Right lung (tissue), 5 donors: ENCODE results near the gene DSTYK. TPM values are rescaled to one million over a fixed set of nuclear protein-coding genes. Genes with fewer than 3 reads are reported as not detected.
"Not testable (repeated sequence)": the region's sequence is repeated elsewhere in the genome, so short reads cannot be mapped to it uniquely, and the experiment has no call there.

ENCODE experiments used
- DNase-seq, 2 donors: peaks; one replicate each; pipeline ENCODE4 v3.0.0-alpha.2; 2013
- polyA plus RNA-seq, 5 donors: library from polyadenylated mRNA; unstranded; fragments of 120-200 nt; gene quantifications; one replicate each; pipeline versions ENCODE4 v1.2.1 to v1.2.3, GENCODE V29; 2013; ENCODE audit warnings: inconsistent platforms in 1 of 5, low replicate concordance in 1 of 5; ENCODE audit not compliant: insufficient read length in 5 of 5, insufficient read depth in 1 of 5

Gene DSTYK
- polyA plus RNA-seq, 5 donors, result 13.2 to 18.2 (median 16.1) TPM

DNA sequence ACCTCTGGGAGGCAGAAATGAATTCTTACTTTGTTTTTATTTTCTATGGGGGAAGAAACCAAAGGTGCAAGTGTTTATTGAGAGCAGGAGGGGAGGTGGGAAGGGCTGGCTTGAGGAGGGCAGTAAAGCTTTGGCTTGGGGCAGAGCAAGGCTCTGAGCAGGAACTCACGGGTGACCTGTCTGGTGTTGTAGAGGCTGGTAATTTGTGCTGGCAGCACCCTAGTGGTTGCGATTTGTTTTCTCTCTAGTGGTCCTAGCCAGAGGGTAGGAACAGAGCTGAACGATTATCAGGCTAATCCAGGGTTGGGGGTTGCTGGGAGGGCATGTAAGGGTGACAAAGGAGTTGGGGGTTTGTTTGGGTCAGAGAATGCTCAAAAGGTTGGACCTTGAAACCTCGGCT is 32.9 kb upstream of the DSTYK start:
- DNase-seq, result no peak

DNA sequence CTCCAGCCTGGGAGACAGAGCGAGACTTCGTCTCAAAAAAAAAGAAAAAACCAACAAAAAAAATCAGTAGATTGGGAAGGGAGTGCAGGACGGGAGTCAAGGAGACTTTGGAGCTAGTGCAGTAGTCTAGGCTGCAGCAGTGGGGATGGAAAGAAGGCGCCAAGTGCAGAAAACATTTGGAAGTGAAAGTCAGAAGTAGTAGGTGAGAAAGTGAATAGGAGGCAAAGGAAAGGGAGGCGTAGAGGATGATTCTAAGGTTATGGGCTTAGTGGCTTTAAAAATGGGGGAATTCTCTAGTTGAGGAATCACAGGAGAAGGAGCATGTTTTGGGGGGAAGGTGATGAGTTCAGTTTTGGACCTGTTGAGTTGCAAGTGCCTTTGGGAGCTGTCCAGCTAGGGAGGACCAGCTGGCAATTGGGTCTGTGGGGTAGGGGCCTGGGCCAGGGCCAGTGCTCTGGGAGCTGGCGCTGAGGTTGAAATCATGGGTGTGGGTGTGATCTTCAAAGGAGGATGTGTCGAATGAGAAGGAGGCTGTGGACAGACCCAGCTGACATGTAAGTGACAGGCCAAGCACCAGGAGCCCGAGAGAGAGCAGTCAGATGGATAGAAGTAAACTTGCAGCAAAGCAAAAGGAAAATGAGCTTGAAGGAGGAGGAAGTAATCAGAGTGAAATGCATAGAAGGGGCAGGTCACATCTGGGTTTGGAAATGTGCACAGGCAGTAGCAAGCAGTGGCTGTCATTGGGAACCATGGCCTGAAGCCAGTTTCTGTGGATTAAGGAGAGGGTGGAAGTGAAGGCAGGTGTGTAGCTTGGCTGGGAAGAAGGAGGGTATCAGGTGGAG is 32.1 kb upstream of the DSTYK start:
- DNase-seq, result no peak

DNA sequence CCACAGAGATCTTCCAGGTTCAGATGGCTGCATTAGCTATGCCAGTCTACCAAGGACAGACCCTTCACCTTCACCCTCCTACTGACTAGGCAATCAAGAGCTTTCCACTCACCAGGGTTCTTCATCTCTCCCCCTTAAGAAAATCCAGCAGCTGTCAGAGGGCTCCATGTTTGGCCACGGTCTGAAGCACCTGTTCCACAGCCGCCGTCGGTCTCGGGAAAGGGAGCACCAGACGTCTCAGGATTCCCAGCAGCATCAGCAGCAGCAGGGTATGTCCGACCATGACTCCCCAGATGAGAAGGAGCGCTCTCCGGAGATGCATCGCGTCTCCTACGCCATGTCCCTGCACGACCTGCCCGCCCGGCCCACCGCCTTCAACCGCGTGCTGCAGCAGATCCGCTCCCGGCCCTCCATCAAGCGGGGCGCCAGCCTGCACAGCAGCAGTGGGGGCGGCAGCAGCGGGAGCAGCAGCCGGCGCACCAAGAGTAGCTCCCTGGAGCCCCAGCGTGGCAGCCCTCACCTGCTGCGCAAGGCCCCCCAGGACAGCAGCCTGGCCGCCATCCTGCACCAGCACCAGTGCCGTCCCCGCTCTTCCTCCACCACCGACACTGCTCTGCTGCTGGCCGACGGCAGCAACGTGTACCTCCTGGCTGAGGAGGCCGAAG is 30.0 kb upstream of the DSTYK start:
- DNase-seq, result no peak

DNA sequence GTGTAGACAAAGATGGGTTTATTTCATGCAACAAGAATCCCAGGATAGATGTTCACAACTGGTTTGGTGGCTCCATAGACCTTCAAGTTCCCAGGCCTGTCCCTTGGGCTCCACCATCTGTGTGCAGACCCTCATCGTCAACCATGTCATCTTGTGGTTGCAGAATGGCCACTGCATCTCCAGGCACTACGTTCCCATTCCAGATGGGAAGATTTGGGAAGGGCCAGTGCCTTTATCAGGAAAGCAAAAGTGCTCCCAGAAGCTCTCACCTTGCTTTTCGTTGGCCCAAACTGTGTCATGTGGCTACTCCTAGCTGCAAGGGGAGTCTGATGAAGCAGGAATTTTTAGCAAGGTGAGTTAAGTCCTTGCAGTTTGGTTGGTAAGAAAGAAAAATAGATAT is 29.1 kb upstream of the DSTYK start:
- no peak for DNase-seq

DNA sequence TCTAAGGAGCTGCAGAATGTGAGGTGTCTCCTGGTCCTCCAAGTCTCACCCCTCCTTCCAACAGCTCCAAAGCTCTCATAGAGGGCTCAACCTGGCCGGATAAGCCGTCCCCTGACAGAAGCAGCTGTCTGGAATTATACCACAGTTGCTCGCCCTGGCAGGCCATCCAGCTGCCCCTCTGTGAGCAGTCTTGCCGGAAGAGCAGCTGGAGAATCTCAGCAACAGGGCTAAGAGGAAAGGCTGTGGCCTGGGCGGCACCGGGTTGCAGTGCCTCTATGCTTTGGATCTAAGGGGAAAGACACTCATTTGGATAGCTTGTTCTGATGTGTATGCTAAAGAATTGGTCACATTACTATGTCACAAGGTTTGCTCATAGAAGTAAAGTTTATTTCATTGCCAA is 28.6 kb upstream of the DSTYK start:
- DNase-seq, result peak; percentile 79 to 85

DNA sequence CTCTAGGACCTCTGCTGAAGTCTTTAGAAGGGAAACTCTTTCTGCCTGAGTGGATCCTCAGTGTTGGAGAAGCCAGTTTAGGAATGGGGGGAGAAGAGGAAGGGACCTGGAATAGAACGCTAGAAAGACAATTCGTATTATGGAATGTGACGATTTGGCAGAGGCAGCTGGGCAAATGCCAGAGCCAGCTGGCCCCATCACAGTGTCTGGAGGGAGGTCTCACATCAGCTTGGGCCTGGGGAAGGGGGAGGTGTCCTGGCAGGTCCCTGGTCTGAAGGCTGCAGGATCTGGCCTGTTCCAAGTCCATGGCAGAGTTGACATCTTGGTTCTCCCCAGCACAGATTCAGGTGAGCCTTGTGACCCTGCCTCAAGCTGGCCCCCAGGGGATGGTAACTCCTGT is 27.6 kb upstream of the DSTYK start:
- DNase-seq, result no peak

DNA sequence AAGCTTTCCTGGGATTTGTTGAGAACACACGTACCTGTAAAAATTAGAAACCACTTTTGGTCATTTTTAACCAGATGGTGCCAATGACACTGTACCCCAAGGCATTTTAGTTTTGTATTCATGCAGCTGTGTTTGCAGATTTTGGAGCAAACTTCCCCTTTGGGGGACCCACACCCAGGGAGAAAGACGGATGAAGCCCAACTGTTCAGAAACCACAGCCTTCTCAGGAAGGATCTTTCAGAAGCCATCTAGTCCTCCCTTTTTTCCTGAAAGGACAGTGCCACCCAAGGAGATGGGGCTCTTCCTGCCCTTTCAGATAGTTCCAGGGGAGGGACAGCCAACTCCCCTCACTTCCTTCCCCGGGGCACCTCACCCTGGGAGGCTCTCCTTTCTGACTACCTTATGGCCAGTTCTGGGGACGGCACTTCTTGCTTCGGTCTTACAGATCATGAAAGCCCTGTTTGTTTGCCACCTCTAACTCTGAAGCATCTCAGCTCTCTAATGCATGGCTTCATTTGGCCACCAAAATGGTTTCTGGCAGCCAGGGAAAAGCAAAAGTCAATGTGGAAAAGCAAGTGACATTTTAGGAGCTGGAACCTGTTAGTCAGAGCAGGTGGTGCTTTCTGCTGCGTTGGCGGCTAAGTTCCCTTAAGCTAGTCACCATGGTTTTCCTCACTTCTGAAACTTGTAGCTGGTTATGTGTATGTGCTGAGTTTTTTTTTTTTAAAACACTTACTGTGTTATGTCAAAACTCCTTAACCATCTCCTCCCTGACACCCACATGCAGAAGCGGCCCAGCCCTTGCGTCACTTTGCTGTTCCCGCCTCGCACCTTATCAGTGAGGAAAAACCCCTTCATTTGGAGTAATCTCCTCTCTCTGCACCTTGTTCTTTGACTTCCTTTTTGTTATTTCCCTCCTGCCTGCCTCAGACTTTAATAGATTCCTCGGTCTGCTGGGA is 26.3 kb upstream of the DSTYK start:
- DNase-seq, result no peak

DNA sequence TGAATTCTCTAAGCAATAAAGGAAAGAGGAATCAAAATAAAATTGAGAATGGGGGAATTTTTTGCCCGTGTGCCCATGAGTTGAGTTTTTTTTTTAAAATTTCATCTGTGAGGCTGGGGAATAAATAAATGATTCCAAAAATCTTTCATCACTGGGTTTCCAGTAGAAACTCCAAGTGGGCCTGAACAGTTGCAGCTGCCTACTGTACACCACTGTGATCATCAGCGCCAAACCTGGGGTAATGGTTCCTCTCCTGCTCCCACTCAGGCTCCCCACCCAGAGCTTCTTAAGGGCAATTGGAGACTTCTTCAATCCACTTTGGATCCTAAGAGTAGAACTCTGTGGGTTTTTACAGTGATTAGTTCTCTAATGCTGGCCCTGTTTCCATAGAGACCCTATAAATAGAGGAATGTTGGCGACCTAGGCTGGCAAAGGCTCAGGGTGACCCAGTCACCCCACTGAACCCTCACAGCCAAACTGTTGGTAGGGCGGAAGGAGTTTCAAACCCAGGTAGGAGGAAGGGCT is 25.5 kb upstream of the DSTYK start:
- DNase-seq, result no peak

DNA sequence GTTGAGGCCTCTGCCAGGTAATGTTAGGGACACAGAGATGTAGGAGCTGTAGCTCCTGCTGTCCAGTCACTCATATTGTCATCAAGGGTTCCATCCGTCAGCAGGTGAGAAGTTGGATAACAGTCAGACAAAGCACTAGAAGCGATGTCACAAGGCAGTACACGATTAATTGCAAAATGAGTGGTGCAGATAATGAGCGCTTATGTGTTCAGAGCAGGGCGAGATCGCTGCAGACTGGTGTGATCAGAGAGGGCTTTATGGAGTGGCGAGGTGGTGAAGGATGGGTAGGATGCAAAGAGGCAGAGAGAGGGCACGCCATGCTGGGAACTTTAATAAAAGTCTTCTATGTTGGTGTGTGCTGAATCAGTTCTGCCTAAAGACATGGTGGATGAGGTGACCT is 25.0 kb upstream of the DSTYK start:
- no peak for DNase-seq

DNA sequence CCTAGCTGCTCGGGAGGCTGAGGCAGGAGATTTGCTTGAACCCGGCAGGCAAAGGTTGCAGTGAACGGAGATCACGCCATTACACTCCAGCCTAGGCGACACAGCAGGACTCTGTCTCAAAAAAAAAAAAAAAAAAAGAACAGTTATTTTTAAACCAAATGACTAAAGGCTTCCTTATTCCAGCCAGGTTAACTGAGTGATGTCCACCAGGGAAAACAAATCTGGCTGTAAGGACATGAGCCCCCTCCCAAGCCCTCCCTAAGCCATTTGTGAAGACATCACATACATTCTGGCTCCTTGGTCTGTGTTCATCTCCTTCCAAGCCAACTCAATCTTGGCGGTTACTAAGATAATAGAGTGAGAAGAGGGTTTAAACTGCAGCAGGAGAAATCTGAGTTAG is 24.4 kb upstream of the DSTYK start:
- DNase-seq, result no peak

DNA sequence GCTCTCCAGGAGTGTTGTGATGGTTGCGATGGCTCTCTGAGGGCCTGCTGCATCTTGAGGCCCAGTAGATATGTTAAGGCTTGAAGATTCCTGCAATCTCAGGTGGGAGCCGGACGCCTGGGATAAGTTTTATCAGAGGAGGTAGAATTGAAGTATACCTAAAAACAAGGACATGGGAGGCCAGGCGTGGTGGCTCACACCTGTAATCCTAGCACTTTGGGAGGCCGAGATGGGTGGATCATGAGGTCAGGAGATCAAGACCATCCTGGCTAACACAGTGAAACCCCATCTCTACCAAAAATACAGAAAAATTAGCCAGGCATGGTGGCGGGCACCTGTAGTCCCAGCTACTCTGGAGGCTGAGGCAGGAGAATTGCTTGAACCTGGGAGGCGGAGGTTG is 22.5 kb upstream of the DSTYK start:
- not testable (repeated sequence) for DNase-seq

DNA sequence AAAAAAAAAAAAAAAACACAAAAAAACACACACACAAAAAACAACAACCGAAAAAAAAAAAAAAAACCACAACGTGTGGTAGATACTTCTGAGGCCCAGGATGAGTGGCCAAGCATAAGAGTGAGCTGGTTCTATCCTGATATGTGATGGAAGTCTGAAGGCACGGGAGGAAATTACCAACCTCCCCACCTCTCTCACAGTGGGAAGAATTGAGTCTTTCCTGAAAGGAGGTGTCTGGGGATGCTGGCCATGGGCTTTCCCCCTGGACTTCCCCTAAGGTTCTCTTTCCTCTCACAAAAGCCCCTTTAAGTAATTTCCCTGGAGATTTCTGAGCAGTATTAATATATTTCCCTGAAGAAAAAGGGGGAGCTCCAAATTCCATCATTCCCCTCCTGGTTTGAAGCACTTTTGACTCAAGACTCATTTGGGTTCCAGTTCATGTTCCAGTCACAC is 21.5 kb upstream of the DSTYK start:
- no peak for DNase-seq

DNA sequence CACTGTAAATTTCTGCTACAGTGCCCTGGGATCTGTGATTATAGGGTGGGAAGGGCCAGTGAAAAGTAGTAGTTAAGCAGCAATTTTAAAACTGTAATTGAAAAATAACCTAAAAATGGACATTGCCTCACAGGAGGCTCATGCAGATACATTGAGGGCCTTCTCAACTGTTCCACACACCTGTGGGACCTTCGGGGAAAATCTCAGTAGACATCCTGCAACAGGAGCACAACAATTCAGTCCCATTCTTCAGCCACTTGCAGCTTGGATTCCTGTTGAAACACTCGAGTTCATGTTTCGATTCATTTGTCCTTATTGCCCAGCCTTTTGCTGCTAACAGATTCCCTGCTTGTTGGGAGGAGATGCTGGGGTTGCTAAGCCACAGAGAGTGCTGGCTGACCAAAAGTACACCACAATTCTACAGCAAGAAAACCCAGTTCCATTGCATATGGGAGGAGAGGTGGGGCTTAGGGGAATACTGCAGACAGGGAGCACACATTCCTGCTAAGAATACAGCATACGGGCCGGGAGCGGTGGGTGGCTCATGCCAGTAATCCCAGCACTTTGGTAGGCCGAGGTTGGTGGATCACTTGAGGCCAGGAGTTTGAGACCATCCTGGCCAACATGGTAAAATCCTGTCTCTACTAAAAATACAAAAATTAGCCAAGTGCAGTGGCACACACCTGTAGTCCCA is 20.8 kb upstream of the DSTYK start:
- DNase-seq, result no peak

DNA sequence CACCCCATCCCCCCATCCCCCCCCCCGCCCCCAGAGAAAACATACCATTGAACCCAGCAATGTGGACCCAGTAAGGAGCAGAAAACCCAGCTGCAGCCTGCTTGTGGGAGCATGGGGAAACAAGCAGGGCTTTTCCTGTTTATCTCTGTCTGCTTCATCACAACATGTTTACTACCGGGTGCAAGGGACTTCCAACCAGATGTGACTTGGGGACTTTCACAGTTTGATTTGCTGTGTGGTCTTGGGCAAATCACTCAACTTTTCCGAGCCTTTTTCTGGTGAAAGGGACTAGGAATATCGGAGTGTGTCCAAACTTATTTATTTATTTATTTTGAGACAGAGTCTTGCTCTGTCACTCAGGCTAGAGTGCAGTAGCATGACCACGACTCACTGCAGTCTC is 19.5 kb upstream of the DSTYK start:
- no peak for DNase-seq

DNA sequence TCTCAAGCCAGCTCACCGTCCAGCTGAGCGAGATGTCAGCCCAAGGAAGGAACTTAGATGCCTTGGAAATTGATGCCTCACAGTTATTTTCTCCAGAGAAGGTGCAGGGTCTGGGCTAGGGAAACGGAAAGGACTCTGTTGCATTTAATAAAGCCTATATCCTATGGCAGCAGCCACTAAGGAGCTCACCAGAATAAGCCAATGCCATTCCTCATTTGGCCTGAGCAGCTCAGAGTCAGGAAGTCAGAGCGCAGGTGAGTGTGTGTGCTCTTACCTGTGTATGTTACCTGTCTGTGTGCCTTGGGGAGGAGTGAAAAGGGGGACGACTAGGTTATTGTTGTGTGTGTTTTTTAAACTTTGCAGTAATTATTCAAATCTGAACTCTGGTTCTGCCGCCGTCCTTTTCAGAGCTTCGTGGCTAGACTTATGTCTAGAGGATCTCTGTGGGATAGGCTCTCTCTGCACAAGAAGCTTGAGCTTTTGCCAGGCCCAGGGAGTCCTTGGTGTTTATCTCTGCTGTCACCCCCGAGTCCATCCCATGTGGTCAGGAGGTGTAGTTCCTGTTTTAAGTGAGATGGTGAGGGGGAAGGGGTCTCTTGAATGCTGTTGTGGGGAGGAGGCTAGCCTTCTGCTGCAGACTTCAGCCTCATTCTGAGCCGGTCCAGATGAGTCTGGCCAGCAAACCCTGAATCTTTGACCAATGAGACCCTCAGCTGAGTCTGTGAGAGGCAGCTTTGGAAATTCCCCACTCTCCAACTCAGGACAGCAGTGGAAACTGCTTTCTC is 18.6 kb upstream of the DSTYK start:
- DNase-seq, result no peak

DNA sequence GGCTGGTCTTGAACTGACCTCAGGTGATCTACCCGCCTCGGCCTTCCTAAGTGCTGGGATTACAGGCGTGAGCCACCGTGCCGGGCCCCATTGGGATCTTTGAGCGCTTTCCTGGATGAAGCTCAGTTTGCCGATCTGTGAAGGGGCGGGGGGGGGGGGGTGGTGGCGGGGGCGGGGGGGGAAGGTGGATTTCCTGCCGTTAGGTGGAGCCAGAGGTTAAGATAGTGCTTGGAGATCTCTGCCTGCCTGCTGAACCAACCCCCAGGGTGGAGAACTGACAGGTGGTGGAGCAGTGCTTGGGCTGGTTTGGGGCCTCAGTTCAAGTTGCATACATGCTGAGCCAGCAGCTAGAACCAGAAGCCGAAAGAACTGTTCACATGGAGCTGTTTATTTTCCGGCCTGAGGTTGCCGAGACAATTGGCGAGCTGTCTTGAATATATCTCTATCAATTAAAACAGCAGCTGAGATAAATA is 17.9 kb upstream of the DSTYK start:
- DNase-seq, result no peak

DNA sequence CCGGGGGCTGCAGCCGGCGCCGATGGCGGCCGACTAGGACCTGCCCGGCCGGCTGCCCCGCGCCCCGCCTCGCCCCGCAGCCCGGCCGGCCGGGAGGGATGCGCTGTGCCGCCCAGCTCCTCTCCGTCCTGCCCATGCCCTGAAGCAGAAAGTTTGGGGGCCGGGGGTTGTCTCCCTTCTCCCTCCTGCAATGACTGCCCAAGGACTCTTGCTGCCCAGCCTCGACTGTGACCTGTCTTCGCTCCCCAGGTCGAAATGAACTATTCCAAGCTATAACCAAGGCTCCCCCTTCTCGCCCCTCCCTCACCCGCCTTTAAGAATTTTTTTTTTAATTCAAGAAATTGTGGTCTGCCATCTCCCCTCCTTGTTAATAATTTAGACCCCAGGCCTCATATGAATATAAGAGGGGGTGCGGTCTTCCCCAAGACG is 16.6 kb upstream of the DSTYK start:
- DNase-seq, result no peak

DNA sequence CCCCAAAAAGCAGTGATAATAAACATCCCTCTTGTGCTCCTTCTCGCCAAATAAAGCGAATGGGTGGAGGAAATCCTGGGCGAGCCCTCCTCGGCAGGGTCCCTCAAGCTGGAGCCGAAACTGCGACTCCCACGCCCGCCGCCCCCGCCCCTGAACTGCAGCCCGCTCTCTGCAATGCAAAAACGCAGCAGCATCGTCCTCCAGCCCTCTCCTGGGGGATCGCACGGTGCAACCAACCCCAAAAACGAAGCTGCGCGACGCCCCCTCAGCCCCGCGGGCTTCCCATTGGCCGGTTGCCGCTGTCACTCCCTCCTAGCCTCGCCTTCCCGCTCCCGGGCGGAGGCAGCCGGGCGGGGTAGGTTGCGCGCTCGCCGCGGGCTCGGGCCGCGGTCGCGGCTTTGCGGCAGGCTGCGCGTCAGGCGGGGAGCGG is 16.1 kb upstream of the DSTYK start, which contains the start of gene TMCC2:
Gene TMCC2 (plus strand): TSS at position 363 of the 430 bp plus-strand sequence. CDS start 619 bp downstream, outside the sequence.
- peak; percentile 91 for DNase-seq

DNA sequence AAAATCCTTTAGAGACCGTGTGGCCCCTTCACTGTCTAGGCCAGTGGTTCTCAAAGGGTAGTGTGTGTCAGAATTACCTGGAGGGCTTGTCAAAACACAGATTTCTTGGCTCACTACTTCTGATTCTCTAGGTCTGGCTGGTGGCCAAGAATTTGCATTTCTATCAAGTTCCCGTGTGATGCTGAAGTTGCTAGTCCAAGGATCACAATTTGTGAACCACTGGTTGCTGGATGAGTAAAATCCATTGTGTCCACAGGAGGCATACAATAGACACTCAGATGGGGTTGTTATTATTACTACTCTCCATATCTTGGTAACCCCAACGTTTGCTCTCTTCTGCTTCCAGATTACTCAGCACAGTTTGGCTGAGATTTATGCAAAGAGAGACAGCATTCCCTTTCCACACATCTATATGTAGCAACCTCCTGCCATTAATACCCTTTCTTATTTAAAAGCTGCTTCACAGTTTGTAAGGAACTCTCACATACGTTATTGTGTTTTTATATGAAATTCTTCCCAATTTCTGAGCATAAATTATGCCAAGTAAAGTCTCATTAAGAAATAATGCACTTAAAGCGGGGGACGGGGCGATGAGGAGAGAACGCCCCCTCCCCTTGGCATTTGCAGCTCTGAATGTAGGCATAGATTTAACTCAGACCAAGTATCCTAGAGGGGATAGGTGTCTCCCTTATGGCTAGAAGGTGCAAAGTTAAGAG is 15.5 kb upstream of the DSTYK start:
- DNase-seq, result no peak
